Skeletal muscle cell (primary cell): Measurements from ENCODE around the gene ATP6V0D1.

ENCODE experiments used
- DNase-seq: peaks from one replicate; pipeline ENCODE4 v3.0.0-alpha.2; 2010; ENCODE audit warnings: low read depth
- H3K4me3 ChIP-seq: 2 replicates; pipeline ENCODE4 v1.5.1; 2011; ENCODE audit warnings: low read depth, mild to moderate bottlenecking, control low read depth, low read length, moderate library complexity

ATP6V0D1 gene

GRCh38 chr16:67431775-67432505, 49.0 kb downstream of the ATP6V0D1 start:
- H3K4me3 ChIP-seq, result peak overlapping the region; percentile 45

DNA sequence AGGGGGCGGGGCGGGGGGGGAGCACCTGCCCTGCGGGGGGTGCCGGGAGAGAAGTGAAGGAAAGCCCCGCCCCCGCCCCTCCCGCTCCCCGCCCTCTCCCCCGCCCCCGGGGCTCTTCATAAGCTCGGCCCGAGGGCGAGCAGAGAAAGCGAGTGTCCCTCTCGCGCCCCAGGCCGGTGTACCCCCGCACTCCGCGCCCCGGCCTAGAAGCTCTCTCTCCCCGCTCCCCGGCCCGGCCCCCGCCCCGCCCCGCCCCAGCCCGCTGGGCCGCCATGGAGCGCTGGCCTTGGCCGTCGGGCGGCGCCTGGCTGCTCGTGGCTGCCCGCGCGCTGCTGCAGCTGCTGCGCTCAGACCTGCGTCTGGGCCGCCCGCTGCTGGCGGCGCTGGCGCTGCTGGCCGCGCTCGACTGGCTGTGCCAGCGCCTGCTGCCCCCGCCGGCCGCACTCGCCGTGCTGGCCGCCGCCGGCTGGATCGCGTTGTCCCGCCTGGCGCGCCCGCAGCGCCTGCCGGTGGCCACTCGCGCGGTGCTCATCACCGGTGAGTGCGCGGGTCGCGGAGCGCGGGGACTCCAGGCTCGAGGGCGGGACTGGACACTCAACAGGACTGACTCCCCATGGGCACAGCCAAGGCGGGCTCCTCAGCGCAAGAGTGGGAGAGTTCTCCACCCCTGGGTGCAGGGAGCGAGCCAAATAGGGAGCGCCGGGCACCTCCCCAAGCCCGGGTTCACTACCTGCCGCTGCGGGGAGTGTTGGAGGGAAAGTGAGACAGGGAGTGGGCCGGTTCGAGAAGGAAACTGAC, 49.8 kb downstream of the ATP6V0D1 start, which contains the start of gene HSD11B2:
TSS of gene HSD11B2 (plus strand) at position 145 of the 798 bp plus-strand sequence. CDS start at position 273, 128 bp downstream.
- DNase-seq, result no peak
- H3K4me3 ChIP-seq, result peak within 1 kb of the TSS; percentile 45

More at GRCh38 chr16:67431775-67432505, 49.0 kb downstream of the ATP6V0D1 start:
- no peak for DNase-seq

GRCh38 chr16:67430504-67430976, 50.4 kb downstream of the ATP6V0D1 start:
- no peak for DNase-seq
- peak overlapping the region; percentile 35 for H3K4me3 ChIP-seq

- peak overlapping the region; percentile 35 for H3K4me3 ChIP-seq
Measured at GRCh38 chr16:67429799-67430503, 51.0 kb downstream of the ATP6V0D1 start.

GRCh38 chr16:67429053-67429798, 51.7 kb downstream of the ATP6V0D1 start:
- H3K4me3 ChIP-seq, result no peak overlapping the region
- no peak for DNase-seq

More at GRCh38 chr16:67429799-67430503, 51.0 kb downstream of the ATP6V0D1 start:
- no peak for DNase-seq

GRCh38 chr16:67428146-67428731, 52.7 kb downstream of the ATP6V0D1 start:
- no peak for DNase-seq

DNA sequence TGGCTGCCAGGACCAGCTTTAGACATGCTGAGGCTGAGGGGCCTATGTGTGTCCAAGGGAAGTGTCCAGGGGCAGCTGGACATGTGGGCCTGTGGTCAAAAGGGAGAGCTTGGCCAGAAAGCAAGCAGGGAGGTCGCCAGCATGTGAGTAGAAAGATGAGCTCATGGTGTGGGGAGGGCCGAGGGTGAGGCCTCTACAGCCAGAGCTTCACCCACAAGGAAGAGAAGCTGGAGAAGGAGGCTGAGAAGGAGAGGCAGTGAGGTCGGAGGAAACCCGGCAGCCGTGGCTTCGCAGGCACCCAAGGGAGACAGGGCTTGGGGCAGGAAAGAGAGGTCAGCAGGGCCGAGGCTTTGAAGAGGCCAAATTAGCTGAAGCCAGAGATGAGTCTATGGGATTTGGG, 54.0 kb downstream of the ATP6V0D1 start:
- no peak for DNase-seq
- no peak overlapping the region for H3K4me3 ChIP-seq

More at GRCh38 chr16:67428146-67428731, 52.7 kb downstream of the ATP6V0D1 start:
- H3K4me3 ChIP-seq, result no peak overlapping the region

DNA sequence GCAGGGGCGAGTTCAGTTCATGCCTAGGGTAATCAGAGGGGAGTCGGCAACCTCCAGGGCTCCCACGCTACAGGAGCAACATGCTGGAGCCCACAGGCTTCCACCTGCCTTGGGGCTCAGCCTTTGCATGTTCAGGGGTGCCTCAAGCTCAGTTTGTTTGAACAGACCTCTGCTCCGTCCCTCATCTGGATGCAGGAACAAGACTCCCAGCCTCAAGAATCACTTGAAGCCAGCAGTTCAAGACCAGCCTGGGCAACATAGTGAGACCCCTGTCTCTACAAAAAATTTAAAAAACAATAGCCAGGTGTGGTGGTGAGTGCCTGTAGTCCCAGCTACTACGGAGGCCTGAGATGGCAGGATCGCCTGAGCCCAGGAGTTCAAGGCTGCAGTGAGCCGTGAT, 54.9 kb downstream of the ATP6V0D1 start:
- no peak for DNase-seq
- no peak overlapping the region for H3K4me3 ChIP-seq

- no peak overlapping the region for H3K4me3 ChIP-seq
- DNase-seq, result no peak
Measured at GRCh38 chr16:67425580-67425979, 55.4 kb downstream of the ATP6V0D1 start.

DNA sequence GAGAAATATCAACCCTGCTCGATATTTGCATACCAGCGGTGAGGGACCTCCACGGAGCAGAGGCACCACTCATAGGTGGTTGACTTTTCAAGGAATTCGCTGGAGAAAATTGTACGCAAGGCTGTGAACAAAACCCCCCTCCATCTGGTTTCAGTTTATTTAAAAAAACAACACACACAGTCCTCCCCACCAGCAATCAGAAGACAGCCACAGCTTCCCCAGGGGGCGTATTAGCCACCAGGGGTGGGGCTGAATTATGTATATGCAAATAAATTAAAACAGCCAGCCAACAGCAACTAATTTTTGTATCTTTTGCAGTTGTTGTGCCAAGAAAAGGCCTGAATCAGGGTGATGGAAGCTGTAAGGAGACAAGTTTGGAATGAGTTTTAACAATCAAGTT, 55.9 kb downstream of the ATP6V0D1 start:
- no peak for DNase-seq
- H3K4me3 ChIP-seq, result no peak overlapping the region

GRCh38 chr16:67424261-67424615, 56.7 kb downstream of the ATP6V0D1 start:
- H3K4me3 ChIP-seq, result no peak overlapping the region

GRCh38 chr16:67423611-67424260, 57.2 kb downstream of the ATP6V0D1 start:
- DNase-seq, result no peak

More at GRCh38 chr16:67424261-67424615, 56.7 kb downstream of the ATP6V0D1 start:
- no peak for DNase-seq

DNA sequence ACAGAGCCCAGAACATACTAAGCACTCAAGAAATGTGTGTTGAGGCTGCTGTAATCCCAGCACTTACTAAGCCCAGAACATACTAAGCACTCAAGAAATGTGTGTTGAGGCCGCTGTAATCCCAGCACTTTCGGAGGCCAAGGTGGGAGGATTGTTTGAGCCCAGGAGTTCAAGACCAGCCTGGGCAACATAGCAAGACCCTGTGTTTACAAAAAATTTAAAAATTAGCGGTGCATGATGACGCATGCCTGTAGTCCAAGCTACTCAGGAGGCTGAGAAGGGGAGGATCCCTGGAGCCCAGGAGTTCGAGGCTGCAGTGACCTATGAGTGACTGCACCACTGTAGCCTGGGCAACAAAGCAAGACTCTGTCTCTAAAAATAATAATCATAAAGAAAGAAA, 57.9 kb downstream of the ATP6V0D1 start:
- no peak overlapping the region for H3K4me3 ChIP-seq
- no peak for DNase-seq

More at GRCh38 chr16:67423611-67424260, 57.2 kb downstream of the ATP6V0D1 start:
- no peak overlapping the region for H3K4me3 ChIP-seq

DNA sequence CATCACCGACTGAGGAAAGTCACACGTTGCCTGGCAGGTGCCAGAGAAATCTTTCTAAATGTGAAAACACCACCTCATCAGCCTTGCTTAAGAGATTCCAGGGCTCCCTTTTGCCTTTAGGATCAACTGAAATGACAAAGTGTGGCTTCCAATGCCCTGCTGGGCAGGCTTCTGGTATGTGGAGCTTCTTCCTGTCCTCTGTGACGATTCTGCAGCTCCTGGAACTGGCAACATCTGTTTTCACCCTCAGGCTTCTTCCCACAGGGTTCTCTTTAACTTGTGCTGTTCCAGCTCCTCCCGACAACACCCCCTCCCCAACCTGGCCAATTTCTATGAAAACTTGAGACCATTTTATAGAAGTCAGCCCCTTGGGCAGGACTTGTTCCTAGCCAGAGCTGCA, 59.9 kb downstream of the ATP6V0D1 start:
- H3K4me3 ChIP-seq, result no peak overlapping the region
- DNase-seq, result no peak

DNA sequence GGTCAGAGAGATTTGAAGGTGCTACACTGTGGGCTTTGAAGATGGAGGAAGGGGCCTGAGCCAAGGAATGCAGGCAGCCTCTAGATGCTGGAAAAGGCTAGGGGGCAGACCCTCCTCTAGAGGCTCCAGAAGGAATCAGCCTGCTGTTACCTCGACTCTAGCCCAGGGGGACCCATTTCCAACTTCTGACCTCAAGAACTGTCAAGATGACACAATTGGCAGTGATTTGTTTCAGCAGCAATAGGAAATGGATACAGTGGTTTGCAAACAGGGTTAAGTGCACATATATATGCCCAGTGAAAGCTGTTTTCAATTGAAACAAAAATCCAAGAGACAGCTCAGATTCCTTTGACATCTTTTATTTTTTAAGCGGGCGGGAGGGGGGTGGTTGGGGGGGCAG, 61.0 kb downstream of the ATP6V0D1 start:
- no peak overlapping the region for H3K4me3 ChIP-seq
- no peak for DNase-seq

DNA sequence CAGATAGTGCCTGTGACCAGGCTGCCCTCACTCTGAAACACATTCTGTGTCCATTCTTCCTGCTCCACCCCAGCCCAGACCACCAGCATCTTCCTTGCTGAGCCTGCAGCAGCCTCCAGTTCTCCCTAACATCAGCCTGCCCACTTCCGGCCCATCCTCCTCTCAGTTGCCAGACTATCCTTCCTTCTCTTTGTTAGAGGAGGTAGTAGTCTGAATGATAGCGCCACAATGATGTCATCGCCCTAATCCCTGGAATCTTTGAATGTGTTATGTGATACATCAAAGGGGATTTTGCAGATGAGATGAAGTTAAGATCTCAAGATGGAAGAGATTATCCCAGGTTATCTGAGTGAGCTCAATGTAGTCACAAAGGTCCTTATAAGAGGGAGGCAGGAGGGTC, 61.5 kb downstream of the ATP6V0D1 start:
- no peak for DNase-seq
- H3K4me3 ChIP-seq, result no peak overlapping the region

DNA sequence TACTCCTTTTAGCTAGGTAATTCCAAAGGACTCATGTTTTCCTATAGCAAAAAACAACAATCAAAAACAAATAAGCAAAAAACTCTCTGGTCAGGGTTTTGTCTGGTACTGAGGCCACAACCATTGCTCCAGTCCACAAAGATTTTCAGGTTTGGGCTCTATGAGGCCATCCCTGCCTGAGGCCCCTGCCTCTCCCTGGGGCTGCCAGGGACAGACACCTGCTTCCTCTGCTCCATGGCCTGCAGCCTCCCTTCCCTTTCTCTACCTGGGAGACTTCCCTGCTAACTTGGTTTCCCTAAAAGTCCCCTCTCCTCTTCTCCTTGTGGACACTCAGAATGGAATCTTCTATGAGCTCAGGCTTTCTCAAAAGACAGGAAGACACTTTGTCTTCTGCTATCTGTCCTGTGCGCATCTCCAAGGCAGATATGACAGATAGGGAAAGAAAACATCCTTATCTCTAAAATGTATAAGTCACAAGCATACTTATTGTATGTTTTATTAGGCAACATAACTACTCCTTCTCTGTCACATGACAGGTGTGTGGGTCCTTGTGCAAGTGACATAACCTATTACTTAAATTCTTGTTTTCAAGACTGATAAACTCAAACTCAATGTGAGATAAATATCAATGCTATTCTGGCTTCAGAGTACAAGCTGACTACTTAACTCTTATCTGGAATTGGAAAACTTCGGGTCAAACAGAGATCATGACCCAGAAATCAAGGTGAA, 63.5 kb downstream of the ATP6V0D1 start:
- no peak for DNase-seq
- no peak overlapping the region for H3K4me3 ChIP-seq
